Metanephros (tissue), 1 donor: ENCODE results near the gene MIER3. TPM values are rescaled to one million over a fixed set of nuclear protein-coding genes. Genes with fewer than 3 reads are reported as not detected.

Source experiments
- total RNA-seq: library from RNA; depleted of rRNA; stranded (reverse); fragments of >200 nt; gene quantifications from one replicate; pipeline ENCODE4 v1.2.3, GENCODE V29; 2014

Gene MIER3
- 18.8 TPM for total RNA-seq

GRCh38 chr5:56951946-56952691, at the start of gene MIER3:
Gene MIER3, minus strand, starts transcription at chr5:56952123. Its CDS starts 21 bp downstream, at chr5:56952102.

GRCh38 chr5:56909294-56910209, 42.4 kb downstream of the MIER3 start, which contains the start of gene SETD9:
Gene SETD9, plus strand, starts transcription at chr5:56909596. Its CDS starts 50 bp downstream, at chr5:56909646.

Other genes starting within 250 kb of the MIER3 start
- gene MAP3K1, start 136.6 kb downstream of the MIER3 start, total RNA-seq: 89.4 TPM
- gene SETD9, start 42.5 kb downstream of the MIER3 start, total RNA-seq: 9.1 TPM
- gene GPBP1, start 221.9 kb upstream of the MIER3 start, total RNA-seq: 88.4 TPM